Amniotic epithelial cell (primary cell): ENCODE results near the gene PPFIBP2.
A peak's percentile ranks its signal among the peaks of the same experiment; 100 is the strongest.

Experiments
- DNase-seq: peaks from one replicate; pipeline ENCODE4 v3.0.0-alpha.2; 2010; ENCODE audit warnings: low read depth

Gene PPFIBP2

DNA sequence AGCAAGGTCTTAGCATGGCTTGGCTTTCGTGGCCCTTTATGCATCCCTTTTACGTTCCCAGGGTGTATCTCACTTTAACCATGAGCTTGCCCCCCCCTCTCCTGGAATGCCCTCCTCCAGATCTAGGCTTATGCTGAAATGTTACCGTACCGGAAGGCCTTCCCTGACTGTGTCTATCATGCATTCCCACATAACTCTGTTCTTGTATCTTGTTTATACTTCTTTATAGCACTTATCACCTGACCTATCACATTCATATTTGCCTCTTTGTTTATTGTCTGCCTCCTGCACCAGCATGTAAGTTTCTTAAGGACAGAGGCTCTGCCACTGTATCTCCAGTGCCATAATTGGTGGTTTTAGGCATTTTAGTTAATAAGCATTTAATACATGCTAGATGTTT lies 38.9 kb downstream of the PPFIBP2 start:
- DNase-seq: peak; percentile 80

DNA sequence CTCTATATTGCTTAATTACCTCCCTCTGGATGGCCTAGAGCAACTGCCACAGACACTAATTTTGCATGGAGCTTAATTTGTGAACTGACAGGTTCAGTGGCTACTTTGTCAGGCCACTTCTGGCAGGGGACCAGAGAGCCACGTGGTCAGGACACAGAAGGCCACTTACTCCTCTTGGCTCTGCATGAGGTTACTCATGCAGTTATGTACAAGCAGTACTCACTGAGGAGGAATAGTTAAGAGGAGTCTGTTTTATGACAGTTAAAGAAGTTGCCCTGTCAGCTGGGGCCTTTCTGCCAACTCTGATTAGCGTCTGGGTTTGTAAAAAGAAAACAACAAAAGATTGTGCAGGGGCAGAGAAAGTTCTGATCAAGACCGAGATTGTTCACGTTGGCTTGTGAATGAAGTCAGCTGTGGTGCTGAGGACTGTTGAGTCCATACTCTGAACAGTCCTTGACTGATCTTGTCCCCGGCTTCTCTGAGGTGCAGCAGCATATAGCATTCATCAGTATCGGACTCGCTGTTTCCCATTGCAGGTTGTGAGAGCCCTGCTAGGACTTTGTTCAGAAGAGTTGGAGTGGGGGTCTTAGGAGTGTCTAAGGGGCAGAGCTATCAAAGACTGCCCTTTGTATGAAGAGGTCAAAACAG lies 41.4 kb downstream of the PPFIBP2 start:
- DNase-seq: peak; percentile 53

DNA sequence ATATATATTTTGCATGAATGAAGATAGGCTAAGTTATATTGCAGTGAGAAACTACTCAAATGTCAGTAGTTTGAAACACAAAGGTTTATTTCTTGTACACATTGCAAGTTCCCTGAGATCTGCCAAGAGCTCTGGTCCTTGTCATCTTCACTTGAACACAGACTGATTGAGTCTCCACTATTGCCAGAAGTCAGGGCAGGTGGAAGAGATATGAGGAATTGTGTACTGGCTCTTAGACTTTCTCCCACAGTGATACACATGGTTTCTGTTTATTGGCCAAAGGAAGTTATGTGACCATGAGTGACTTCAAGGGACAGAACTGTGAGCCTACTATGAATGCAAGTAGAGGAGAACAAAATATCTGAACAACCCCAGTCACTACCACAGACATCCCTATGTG lies 44.2 kb downstream of the PPFIBP2 start:
- no peak for DNase-seq

DNA sequence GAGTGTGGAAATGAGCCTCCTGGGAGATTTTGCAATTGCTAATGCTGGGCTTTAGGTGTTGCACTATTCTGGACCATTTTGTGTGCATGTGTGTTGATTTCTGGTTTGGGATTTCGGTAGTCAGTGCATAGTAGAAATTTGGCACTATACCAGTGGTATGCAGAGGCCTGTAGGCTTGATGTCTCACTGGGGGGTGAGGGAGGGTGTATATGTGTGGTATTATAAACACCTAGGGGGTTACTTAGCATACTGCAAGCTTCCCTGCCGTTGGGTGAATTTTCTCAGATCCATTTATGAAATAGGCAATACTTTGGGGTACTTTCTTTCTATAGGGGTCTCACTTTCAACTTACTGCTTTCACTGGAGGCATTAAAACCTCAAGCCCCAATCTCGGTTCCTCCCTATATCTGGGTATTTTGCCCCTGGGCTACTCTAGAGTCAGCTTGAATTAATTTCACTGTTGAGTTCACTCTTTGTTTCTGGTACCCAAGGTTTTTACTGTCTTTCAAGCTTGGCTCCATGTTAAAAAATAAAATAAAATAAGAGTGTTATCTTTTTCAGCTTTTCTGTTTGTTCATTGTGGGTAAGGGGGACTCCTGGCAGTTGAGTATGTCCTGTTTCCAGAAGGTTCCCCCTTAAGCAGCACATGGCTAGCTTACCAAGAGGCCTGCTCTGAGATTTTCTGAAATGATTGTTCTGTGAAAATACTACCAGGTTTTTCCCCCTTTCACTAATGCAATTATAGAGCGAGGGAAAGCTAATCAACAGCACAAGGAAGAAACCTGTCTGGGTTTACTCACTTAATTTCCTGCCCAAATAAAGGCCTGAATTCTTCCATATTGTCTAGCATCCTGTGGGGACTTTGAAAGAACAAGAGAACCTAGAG lies 45.8 kb downstream of the PPFIBP2 start:
- DNase-seq: no peak

DNA sequence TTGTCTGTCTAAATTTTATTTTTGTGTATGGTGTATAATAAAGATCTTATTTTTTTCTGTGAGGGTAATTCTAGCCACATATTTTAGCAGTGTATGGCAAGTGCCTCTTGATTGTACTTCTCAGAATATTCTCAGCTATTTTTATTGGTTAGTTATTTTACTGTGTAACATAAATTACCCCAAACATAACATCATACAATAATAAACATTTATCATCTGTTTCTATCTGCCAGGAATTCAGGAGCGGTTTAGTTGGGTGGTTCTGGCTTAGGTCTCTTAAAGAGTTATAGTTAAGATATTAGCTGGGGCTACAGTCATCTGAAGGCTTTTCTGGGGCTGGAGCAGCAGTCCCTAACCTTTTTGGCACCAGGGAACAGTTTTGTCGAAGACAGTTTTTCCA lies 47.8 kb downstream of the PPFIBP2 start:
- DNase-seq: no peak

DNA sequence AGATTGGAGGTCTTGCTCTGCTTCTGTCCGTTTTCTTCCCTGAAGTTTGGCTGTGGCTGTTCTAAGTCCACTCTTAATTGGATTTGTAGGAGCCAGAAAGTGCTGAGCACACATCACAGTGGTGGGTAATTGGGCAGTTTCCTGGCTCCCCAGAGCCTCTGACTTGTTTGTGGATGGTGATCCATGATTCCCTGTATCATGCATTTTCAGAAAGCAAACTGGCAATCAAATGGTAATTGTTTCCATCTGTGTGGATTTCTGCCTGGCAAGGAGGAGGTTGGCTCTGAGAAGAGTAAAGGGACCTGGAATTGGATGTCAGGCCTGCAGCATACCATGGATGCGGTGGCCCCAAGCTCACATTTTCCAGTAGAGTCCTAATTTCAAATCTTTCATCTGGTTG lies 49.5 kb downstream of the PPFIBP2 start:
- DNase-seq: no peak

DNA sequence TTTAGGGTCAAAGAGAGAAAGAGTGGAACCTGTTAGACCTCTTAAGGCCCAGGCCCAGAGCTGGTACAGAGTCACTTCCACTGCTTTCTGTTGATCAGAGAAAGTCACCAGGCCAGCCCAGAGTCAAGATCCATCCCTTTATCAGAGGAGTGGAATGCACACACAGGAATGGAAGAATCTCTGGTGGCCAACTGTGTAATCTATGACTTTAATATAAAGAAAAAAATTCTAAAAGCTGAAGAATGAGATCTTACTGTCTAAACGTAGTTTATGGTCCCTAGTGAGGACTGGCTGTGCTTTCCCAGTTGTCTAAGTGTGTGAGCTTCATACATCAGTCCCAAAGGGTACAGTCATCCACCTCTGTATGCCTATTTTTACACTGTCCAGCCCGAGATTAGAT lies 51.0 kb downstream of the PPFIBP2 start:
- DNase-seq: no peak

DNA sequence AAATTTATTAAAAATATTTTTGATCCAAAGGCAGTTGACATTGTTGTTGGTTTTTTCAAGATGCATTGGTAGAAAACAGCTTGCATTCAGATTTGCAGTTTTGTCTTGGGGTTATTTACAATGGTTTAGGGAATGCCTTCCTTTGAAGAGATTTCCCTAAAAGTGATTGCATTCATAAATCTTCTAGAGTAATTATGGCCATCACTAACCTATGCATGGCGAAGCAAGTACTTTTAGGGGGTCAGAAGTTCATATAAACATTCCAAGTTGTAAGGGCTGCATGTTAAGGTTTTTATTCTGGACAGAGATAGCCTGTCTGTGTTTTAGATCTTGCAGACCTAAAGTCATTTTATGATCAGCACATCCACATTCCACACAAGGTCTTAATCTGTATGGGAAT lies 53.5 kb downstream of the PPFIBP2 start:
- no peak for DNase-seq

DNA sequence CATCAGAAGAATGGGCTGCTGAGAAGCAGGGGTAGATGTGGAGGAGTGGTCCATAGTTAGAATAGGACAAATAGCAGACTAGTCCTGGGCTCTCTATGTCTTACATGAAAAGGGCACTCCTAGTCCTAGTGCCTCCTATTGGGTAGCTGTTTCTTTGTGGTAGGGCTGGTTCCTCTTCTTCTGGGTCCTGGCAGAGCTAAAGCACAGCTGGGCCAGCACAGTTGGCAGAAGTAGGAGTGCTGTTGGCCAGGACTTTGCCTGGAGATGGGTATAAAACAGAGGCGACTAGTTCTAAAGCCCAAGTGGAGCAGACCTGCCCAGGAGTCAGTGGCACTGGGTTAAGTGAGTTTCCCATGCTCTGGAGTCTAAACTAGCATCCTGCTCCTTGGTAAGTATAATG lies 55.2 kb downstream of the PPFIBP2 start:
- DNase-seq: no peak

DNA sequence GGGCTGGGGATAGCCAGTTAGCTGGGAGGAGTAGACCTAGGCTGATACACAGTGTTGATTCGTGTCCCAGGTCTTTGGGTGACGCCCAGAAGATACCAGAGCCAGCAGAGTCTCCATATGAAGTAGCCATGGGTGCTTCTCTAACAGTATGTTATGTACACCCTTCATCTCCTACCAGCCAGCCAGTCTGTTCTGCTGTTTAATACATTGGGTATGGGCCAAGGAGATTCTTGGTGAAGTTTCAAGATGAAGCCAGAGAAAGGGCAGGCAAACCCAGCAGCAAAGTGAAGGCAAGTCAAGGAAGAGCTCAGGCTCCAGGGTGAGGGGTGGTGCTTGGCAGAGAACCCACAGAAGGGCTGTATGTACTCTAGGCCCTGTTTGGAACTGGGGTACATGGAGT lies 56.4 kb downstream of the PPFIBP2 start:
- no peak for DNase-seq

DNA sequence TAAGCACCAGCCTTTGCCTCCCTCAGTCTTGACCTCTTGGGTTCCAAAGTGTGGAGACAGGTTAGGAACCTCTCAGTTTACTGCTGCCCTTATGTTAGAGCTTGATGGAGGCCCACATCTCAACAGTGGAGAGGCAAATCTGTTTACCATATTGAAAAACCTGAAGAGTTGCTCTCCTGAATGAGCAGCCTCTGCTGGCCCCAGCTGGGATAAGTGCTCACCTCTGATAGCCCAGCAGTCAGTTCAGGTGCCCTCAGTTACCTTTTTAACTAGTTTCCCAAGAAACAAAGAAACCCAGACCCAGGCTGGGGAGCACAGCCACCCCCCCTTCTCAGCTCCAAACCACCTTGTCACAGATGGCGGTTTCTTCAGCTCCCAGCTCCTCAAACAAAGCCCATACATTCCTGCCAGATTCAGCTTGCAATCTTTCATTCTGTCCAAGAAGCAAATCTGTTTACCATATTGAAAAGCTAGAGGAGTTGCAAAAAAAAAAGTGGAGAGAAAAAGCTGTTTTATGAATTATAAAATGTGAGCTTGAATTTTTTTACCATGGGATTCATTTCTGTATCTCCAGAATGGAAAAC lies 57.2 kb downstream of the PPFIBP2 start:
- no peak for DNase-seq

DNA sequence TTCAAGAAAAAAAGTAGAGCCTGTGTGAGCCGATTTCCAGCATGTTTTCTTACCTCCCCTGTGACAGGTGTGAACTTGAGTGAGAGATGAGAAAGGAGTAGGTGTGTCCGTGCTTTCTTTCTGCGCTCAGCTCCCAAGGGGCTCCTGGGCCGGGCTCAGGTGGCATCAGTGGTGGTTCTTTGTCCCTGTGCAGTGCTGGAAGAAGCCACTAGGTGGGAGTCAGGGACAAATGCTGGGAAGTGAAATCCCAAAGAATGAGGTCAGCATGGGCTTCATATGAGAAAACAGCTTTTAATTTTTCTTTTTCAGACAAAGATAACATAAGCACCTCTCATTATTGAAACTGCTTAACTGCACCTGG lies 57.8 kb downstream of the PPFIBP2 start:
- DNase-seq: peak; percentile 55

DNA sequence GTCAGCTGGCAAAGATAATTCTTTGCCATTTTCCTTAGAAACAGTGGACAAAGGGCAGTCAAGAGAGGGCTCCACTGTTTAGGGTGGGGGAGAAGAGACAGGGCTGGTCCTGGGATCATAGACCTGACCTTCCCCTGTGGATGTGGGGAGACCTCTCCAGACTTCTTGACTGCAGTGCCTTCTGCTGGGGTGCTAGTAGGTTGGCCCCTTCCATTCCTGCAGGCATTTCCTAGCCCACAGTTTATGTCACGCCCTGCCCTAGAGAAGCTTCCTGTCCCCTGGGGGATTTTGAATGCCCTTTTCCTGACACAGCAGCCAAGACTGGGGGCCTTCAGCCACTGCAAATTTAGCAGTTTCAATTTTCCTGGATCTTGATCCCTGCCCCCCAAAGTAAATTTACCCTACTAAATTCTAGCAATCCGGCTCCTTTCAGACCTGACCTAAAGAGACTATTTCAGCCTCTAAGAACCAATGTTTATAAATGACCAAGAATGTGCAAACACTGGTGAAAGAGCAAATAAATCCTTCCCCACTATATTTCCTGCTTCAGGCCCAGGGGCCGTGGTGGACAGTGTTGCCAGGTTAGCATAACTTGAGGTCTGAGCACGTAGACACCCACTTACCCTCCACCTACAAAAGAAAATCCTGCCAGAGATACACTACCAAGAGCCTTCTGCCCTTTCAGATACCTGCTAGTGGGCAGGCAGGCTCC lies 58.4 kb downstream of the PPFIBP2 start:
- no peak for DNase-seq

DNA sequence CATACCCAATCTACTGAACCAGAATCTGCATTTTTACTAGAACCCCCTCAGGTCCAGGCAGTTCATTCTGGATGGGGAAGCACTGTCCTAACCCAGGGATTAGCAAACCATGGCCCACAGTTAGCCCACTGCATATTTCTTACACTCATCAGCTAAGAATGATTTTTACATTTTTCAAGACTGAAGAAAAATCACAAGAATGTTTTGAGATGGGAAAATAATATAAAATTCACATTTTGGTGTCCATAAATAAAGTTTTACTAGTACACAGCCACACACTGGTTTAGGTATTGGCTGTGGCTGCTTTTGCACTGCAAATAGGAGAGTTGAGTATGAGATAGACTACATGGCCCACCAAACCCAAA lies 59.4 kb downstream of the PPFIBP2 start:
- DNase-seq: peak; percentile 41

DNA sequence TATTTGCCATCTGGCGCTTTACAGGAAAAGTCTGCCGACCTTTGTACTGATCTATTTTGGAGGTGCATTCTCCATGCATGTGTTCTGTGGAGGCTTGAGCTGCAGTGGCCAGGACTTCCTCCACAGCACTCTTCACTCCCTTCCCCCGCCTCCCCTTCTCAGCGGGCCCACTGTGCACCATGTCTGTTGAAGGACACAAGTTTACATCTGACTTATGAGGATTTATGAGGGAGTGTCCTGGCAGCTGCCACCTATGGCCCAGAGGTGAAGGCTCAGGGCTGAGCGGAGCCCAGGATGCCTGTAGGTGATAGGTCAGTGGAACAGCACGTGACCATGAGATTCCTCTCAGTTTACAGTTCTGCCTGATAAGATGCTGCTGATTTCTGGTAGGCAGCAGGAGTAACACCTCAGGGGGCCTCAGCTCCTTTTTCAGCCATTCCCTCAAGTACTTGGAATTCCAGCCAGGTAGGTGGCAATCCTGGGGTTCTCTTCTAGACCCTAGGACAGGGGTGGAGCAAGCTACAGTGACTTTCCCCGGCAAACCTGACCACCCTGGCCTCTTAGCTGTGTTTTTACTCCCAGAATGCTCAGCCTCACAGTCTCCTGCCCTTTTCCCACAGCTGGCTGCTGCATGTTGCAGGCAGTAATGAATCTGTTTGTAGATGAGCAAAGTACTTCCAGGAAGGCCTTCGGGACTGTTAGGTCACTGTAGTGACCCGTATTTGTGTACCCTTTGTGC lies 59.9 kb downstream of the PPFIBP2 start:
- no peak for DNase-seq

DNA sequence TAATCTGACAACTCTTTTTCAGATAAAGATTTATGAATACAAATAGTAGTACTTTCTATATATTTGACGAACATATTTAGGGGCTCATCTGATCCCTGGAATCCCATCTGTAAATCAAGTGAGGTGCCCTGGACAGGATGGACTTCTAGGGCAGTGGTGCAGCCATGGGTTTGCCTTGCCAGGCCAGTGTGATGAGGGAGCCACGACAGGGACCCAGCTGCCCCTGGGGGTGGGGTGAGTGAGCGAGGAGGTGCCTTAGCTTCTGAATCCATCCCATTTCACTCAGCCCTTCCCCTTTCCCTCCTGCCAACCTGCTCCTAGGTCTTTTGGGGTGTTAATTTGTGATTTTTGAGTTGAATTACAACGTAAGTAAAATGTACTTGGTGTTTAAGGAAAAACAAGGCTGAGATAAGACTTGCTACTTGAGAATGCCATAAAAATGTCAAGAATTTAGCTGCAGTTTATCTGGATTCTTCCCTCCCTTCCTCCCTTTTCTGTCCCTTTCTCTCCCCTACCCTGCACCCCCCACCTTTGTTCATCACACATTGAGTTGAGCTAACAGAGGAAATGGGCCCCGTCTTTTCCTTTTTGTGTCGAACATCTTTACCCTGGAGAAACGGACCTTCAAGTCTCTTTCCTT lies 60.8 kb downstream of the PPFIBP2 start:
- peak; percentile 59 for DNase-seq

DNA sequence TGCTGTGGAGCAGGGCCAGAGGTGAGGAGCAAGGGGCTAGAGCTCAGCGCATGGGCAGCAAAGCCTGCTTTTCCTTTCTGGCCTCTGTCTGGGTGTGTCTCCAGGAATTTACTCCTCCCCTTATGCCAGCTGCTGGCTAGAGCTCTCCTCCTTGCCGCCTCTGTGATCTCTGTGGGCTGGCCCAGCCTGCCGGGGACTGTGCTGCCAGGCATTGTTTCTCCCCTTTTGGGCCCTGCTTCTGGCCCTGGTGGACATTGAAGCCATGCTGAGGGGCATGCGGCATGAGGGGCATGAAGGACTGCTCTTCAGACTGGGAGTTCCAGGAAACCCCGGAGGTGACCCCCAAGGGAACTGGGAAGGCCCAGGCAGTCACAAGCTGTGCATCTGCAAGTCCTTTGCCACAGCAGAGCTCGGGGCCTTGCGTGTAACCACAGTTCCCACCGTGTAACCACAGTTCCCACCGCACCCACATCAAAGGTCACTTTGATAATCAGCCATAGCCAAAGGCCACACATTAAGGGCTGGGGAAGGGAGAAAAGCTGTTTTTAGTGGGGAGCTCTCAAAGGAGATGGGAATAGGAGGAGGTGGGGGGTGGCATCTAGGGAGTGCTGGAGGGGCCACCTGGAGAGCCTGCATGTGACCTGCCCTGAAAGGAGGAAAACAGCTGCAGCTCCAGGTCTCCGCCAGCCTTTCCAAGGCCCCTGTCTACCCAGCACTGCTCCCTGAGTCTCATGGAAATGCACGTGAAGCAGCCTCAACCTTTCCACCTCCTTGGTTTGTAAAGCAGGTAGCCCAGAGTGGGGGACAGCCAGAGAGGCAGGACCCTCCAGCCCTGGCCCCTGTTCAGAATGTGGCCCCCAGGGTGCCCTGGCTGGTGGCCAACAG lies 62.3 kb downstream of the PPFIBP2 start:
- no peak for DNase-seq

DNA sequence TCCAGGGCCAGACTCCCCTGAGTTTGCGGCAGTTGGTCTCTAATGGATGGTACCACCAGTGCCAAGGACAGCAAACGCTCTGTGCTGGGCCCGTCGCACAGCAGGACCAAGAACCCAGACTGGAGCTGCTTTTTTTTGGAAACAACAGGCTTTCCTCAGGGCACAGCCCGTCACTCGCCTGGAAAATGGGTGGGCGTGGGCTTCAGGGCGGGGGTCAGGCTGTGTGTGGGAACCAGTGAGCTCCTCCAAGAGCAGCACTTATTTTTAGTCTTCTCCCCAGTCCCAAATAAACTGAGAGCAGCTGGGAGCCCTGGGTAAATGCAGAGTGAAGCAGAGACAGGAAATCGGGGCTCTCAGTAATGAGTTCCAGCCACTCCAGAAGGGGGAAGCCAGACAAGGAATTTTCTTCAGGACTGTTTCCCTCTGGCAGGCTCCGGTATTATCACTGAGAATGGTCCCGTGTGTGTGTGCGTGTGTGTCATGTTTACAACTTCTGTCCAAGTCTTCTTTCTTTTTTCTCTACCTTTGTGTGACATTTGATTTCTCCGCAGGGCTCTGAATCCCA lies 63.0 kb downstream of the PPFIBP2 start:
- DNase-seq: peak; percentile 36

DNA sequence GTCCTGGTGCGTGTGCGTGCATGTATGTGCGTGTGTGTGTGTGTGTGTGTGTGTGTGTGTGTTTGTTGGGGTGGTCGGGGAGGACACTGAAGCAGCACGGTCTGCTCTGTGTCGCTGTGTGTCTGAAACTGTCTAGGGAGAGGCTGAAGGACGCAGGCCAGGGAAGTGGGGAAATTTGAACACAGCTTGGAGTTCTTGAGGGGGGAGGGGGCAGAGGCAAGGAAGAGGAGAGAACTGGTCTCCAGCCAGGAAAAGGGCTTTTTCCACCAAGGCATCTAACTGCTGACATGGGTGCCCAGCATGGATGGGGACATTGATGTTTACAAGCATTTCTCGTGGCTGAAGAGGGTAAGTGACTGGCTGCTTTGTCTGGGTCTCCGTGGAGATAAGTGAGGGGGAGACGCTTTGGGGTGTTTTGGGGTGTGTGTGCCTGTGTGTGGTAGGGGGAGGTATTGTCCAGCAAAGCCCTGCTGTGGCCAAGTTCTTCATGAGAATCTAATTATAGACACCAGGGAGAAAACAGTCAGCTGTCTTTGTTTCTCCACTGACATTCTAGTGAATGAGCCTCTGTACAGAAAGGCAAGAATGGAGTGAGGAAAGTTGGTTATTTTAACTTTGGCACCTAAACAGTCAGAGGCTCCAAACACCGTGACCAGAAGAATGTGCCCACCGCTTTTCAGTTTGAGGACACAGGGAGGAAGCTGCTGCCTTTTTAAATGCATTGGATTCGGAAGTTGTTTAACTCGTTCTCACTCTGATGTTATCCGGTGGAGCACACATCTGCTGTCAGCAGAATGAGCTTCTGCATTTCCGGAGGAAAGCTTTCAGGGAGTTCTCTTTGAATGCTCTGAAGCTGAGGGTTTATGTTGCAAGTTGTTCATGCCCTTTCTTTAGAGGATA lies 63.7 kb downstream of the PPFIBP2 start:
- DNase-seq: peak; percentile 60
